Measurements from ENCODE around the gene TXNDC5. TPM values are rescaled to one million over a fixed set of nuclear protein-coding genes. Genes with fewer than 3 reads are reported as not detected.

Gene TXNDC5
- total RNA-seq, 1 experiment from 2014 or later, result 162 TPM

GRCh38 chr6:7904654-7905319 lies 5.8 kb downstream of the TXNDC5 start:
- no TSS peak for BruUV-seq (replicated peaks)
- H4K20me1 ChIP-seq (ENCODE audit: insufficient read depth), result peaks cover 6% of the 10 kb centered on the region; the same call in 1 of the 2 replicates
- no peaks in the 10 kb centered on the region for H3K27me3 ChIP-seq (ENCODE audit: insufficient read depth, low read length)
- no peak for TF ChIP-seq FOSL1 (IDR thresholded peaks at IDR 0.05; ENCODE audit: low read depth)
- no peak for TF ChIP-seq SRF (IDR thresholded peaks at IDR 0.05; ENCODE audit: low read depth)
- no peak for TF ChIP-seq RAD21 (IDR thresholded peaks at IDR 0.05; ENCODE audit: low read depth)
- TF ChIP-seq EGR1 (IDR thresholded peaks at IDR 0.05; ENCODE audit: low read depth), result no peak
- no peak for TF ChIP-seq JUND (IDR thresholded peaks at IDR 0.05)
- TF ChIP-seq YY1 (IDR thresholded peaks at IDR 0.05; ENCODE audit: extremely low read depth, insufficient replicate concordance, low read depth, low read length), result no peak
- no peak for DNase-seq (ENCODE audit: low read depth, low spot score)
- ChIA-PET RAD21 (ENCODE audit: low non-redundant PET in 1 of 2, low total read pairs in 2 of 2, uncharacterized antibody in 2 of 2, unreplicated experiment in 2 of 2) (no interaction called here), POLR2A (no interaction called here), CTCF (no interaction called here)
- no peaks in the 10 kb centered on the region for H3K9me3 ChIP-seq (ENCODE audit: control insufficient read depth in 1 of 2, insufficient read depth in 1 of 2, low read depth in 1 of 2, low read length in 2 of 2)
- ATAC-seq, result no peak
- H3K9ac ChIP-seq (ENCODE audit: low read length), result no peak overlapping the region
- intact Hi-C loops (cut with micrococcal nuclease), result no loop called here
- H3K4me2 ChIP-seq (ENCODE audit: low read length), result no peak overlapping the region
- H3K9me2 ChIP-seq (ENCODE audit: insufficient read depth), result no peaks in the 10 kb centered on the region
- no peak overlapping the region for H3K27ac ChIP-seq (ENCODE audit: low read depth, low read length)
- no peak overlapping the region for H3K4me3 ChIP-seq (replicated peaks in 1 of 2; ENCODE audit: low read depth in 1 of 2, low read length in 2 of 2)
- peaks cover 31 to 50% of the 10 kb centered on the region in 2 experiments; a peak in 3 of 4 replicates for H3K36me3 ChIP-seq (ENCODE audit: control insufficient read depth in 1 of 2, insufficient read depth in 2 of 2, low read length in 2 of 2)
- no peak overlapping the region for H2AFZ ChIP-seq (ENCODE audit: low read depth, low read length, poor library complexity, severe bottlenecking)
- H3K4me1 ChIP-seq (ENCODE audit: control insufficient read depth in 1 of 2, insufficient read depth in 2 of 2, low read length in 2 of 2), result peaks cover 0 to 14% of the 10 kb centered on the region in 2 experiments; a peak in 2 of 4 replicates
- peaks cover 93% of the 10 kb centered on the region for H3K79me2 ChIP-seq (ENCODE audit: insufficient read depth, low read length)

GRCh38 chr6:7903673-7904072 lies 6.9 kb downstream of the TXNDC5 start:
- H3K4me3 ChIP-seq (replicated peaks in 1 of 2; ENCODE audit: low read depth in 1 of 2, low read length in 2 of 2), result no peak overlapping the region
- POLR2A ChIA-PET, result no interaction called here
- no peaks in the 10 kb centered on the region for H3K9me3 ChIP-seq (ENCODE audit: control insufficient read depth in 1 of 2, insufficient read depth in 1 of 2, low read depth in 1 of 2, low read length in 2 of 2)
- TF ChIP-seq REST (IDR thresholded peaks at IDR 0.05; ENCODE audit: low read depth), result no peak
- H3K79me2 ChIP-seq (ENCODE audit: insufficient read depth, low read length), result peaks cover 87% of the 10 kb centered on the region
- ATAC-seq, result no peak
- RAD21 ChIA-PET (ENCODE audit: low non-redundant PET in 1 of 2, low total read pairs in 2 of 2, uncharacterized antibody in 2 of 2, unreplicated experiment in 2 of 2), result no interaction called here
- H3K27ac ChIP-seq (ENCODE audit: low read depth, low read length), result no peak overlapping the region
- H3K36me3 ChIP-seq (ENCODE audit: control insufficient read depth in 1 of 2, insufficient read depth in 2 of 2, low read length in 2 of 2), result peaks cover 38 to 55% of the 10 kb centered on the region in 2 experiments; a peak in 3 of 4 replicates
- BruUV-seq (replicated peaks), result no TSS peak
- intact Hi-C loops (cut with micrococcal nuclease), result no loop called here
- peaks cover 0 to 5% of the 10 kb centered on the region in 2 experiments; a peak in 2 of 4 replicates for H3K4me1 ChIP-seq (ENCODE audit: control insufficient read depth in 1 of 2, insufficient read depth in 2 of 2, low read length in 2 of 2)
- H3K27me3 ChIP-seq (ENCODE audit: insufficient read depth, low read length), result no peaks in the 10 kb centered on the region
- CTCF ChIA-PET, result no interaction called here
- no peak overlapping the region for H2AFZ ChIP-seq (ENCODE audit: low read depth, low read length, poor library complexity, severe bottlenecking)
- H3K9me2 ChIP-seq (ENCODE audit: insufficient read depth), result no peaks in the 10 kb centered on the region
- H3K4me2 ChIP-seq (ENCODE audit: low read length), result no peak overlapping the region
- no peak for DNase-seq (ENCODE audit: low read depth, low spot score)
- H3K9ac ChIP-seq (ENCODE audit: low read length), result no peak overlapping the region
- peaks cover 6% of the 10 kb centered on the region; the same call in 1 of the 2 replicates for H4K20me1 ChIP-seq (ENCODE audit: insufficient read depth)
